COR-L47 (cell line): ENCODE data around the gene BSPRY.
"Not testable (repeated sequence)": the region's sequence is repeated elsewhere in the genome, so short reads cannot be mapped to it uniquely, and the experiment has no call there.

Experiments used
- DNase-seq: peaks from one replicate; lab custom pipeline; 2025; lab: John Stamatoyannopoulos, UW

Gene BSPRY

DNA sequence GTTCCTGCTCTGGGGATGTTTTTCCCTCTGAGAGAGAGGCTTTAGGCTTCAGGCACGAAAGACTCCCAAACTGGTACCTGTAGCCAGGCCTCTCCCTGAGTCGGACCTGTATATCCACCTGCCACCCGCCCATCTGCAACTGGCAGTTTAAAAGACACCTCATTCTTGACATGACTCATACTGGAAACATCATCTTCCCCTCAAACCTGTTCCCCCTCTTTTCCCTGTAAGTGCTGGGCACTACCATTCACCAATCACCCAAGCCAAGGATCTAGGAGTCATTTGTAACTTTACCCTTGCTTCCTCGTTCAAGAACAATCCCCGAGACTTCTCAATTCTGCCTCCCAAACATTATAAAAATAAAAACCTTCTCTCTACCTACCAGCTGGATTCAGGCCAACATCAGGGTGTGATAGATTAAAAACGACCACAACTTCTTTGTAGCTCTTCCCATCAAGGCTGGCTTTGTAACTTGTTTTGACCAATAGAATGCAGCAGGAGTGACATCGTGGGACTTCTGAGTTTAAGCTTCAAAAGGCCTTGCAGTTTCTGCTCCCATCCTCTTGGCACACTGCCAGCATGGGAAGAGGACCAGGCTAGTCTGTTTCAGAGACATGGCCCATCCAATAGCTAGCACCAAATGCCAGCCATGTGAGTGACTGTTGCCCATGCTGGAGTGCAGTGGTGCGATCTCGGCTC is 7.5 kb upstream of the BSPRY start:
- no peak for DNase-seq

GRCh38 chr9:113343732-113344231 is 5.6 kb upstream of the BSPRY start:
- DNase-seq: peak; percentile 94

- DNase-seq: no peak
Observed at GRCh38 chr9:113345190-113345589, 4.2 kb upstream of the BSPRY start.

- no peak for DNase-seq
Observed at GRCh38 chr9:113345671-113346070, 3.7 kb upstream of the BSPRY start.

DNA sequence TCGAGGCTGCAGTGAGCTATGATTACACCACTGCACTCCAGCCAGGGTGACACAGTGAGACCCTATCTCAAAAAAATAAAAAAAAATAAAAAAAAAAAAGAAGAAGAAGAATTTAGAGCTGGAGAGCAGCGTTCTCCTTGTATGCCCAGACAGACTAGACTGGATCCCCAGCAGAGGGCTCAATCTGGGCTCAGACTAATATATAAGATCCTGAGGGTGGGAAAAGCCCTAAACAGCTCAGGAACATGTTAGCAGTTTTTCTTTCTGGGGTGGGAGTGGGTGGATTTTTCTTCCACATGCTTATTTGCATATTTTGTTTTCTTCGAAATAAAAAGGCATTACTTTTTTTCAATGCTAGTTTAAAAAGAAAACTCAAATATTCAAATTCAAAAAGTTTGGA is 904 bp upstream of the BSPRY start:
- DNase-seq: no peak

- DNase-seq: no peak
Observed at GRCh38 chr9:113349066-113349444, 286 bp upstream of the BSPRY start.

DNA sequence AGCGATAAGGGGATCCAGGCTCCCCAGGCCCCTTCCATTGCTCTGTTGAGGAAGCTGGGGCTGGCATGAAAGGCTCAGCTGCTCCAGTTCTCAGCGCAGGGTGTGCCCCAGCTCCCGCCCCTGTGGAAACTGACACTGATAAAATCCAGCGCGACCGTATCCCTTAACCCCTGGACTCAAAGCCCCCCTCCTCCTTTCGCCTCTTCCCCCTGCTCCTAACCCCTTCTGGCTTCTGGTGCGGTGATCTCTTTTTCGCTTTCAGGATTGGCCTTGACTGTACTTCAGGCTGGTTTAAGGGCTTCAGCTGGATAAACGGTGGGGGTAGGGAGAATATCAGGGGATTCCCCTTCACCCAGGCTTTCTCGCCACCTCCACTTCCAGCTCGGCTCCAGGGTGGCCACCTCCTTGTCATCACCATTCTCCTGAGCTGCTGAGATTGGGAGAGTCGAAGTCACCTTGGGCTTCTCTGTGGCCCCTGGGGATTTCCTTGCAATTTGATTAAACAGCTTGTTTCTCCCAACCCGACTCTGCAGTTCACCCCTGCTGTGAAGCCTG is 843 bp downstream of the BSPRY start:
- DNase-seq: no peak

GRCh38 chr9:113350937-113351336 is 1.6 kb downstream of the BSPRY start:
- no peak for DNase-seq

DNA sequence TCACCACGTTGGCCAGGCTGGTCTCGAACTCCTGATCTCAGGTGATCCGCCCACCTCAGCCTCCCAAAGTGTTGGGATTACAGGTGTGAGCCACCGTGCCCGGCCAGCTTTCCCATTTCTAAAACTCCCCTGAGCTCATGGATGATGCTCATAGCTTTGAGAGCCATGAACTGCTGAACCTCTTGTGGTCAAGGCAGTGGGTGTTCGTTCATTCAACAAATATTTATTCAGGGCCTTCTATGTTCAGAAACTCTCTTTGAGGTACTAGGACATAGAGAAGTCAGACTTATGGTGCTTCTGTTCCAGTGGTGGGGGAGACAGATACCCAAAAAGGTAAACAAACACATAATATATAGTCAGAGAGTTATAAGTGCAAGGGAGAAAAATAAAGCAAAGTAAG is 2.7 kb downstream of the BSPRY start:
- DNase-seq: no peak

GRCh38 chr9:113352411-113352810 is 3.1 kb downstream of the BSPRY start:
- no peak for DNase-seq

DNA sequence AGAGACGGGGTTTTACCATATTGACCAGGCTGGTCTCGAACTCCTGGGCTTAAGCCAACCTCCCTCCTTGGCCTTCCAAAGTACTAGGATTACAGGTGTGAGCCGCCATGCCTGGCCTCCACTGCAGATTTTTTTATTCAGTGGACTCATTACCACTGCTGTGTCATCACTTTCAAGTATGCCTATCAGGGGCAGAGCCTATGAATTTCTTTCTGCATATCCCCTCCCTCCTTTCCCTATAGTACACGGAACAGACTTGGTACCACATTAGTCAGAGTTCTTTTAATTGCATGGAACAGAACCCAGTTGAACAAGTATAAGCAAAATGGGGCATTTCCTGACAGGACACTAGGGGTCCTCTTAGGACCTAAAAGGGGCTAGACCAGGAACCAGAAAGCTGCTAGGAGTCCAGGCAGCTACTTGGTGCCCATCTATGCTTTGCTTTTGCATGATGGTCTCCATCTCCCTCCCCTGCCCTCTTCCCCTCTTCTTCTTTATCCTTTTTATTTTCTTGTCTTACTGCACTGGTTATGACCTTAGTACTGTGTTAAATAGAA is 5.8 kb downstream of the BSPRY start:
- DNase-seq: no peak

GRCh38 chr9:113356686-113357292 is 7.4 kb downstream of the BSPRY start:
- no peak for DNase-seq

DNA sequence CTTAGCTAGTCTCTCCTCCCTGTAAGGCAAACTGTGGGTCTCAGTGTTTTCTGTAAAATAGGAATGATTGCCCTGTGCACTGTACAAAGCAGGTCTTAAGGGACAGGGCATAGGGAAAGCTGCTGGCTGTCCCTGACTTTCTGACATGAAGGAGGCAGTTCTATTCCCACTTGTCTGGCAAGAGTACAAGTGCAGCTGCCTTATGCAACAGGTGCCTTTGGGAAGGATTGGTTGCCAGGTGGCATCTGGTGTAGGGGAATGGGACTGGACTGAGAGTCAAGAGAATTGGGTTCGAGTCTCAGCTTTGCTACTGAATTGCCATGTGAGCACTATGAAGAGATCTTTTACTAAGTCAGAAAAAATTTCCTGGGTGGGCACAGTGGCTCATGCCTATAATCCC is 10.0 kb downstream of the BSPRY start:
- no peak for DNase-seq

GRCh38 chr9:113360242-113360842 is 11.0 kb downstream of the BSPRY start:
- no peak for DNase-seq

DNA sequence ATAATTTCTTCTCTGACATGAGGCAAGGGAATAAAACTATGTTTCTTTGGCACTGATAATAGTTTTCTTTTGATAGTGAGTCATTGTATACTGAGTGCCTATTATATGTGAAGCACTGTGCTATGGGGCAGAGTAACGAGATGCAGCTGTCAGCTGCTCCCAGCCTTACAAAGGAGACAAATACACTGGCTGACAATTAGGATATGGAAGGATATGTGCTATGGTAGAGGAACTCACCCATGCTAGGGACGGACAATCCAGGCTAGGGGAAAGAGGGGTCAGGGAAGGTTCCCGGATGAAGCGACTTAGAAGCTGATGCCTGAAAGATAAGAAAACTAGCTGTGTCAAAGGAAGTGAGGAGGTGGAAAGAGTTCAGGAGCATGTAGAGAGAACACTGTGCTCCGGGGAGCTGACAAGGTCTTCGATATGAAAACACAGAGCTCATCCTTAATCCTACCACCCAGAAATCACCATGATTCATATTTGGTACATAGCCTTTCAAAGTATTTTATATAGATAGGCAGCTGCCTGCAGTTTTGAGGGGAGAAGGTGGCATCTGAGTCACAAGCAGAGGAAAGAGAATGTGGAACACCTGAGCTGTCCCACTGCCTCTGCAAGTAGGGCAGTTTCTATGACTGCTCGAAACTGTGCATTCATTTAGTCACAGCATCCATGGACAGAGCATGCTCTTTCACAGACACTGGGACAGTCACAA is 12.1 kb downstream of the BSPRY start:
- DNase-seq: no peak

- DNase-seq: no peak
Observed at GRCh38 chr9:113363336-113363735, 14.0 kb downstream of the BSPRY start.

DNA sequence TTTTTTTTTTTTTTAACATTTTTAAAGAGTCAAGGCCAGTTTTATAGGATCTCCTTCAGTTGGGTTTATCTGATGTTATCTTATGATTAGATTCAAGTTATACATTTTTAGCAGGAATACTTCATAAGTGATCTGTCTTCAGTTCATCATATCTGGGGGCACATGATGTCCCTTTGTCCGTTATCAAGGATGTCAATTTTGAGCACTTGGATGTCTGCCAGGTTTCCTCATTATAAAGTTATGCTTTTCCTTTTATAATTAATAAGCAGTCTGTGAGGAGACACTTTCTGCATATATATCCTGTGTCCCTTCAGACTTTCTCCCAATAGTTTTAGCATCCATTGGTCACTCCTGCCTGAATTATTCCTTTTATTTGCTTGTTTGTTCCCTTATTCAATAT is 15.6 kb downstream of the BSPRY start:
- DNase-seq: no peak

GRCh38 chr9:113365652-113366051 is 16.3 kb downstream of the BSPRY start:
- DNase-seq: not testable (repeated sequence)

DNA sequence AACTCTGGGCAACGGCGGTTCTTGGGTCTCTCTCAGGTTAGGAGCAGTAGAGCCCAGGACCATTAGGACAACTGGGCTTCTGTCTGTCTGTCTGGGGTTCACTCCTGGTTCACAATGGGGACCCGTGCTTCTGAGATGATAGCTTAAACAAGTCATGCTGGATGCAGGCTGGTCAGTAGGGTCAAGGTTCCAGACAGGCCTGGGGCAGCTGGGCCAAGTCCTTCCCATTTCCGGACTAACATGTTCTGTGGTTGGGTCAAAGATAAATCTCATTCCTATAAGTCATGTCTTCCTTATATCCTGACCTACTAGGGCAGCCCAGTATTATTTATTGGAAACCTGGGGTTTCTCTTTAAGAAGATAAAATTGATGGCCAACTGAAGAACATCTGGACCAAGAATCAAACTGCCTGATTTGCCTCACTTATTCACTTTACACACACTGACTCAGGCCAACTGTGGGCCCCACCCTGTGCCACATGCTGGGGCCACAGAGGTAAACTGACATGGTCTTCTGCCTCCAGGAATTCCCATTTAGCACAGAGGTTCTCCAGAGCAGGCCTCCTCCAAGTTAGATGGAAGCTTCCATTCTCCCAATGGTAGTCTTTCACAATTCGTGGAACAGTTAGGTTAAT is 19.1 kb downstream of the BSPRY start:
- DNase-seq: no peak

GRCh38 chr9:113368982-113369854 is 19.9 kb downstream of the BSPRY start:
- no peak for DNase-seq

- DNase-seq: no peak
Observed at GRCh38 chr9:113369855-113370140, 20.5 kb downstream of the BSPRY start.
